Uterus (tissue), 2 donors: Measurements from ENCODE around the gene TMEM41B.

Source experiments
- CTCF ChIP-seq, 4 experiments: fragments of 200-600 bp in 2 of 4; fragments of 450-650 bp in 2 of 4; sonication (generic) in 2 of 4; IDR thresholded peaks; one replicate each; pipeline ENCODE4 v1.5.1; 2016 to 2019; ENCODE audit warnings: antibody characterized with exemption in 4 of 4, mild to moderate bottlenecking in 2 of 4, moderate library complexity in 1 of 4
- POLR2A ChIP-seq, 2 donors: fragments of 450-650 bp; IDR thresholded peaks; one replicate each; pipeline ENCODE4 v1.6.1; 2016; ENCODE audit warnings: antibody characterized with exemption in 2 of 2, mild to moderate bottlenecking in 1 of 2, moderate library complexity in 1 of 2

GRCh38 chr11:9316334-9316733, 1.9 kb upstream of the TMEM41B start:
- TF ChIP-seq CTCF (IDR thresholded peaks at IDR 0.05) (no peak), POLR2A (IDR thresholded peaks at IDR 0.05) (no peak)
